GM18909 (cell line): ENCODE data around the gene EFCAB12.

Source experiments
- ATAC-seq: cut with Tn5 transposase; IDR thresholded peaks from one replicate; pipeline ENCODE4 v1.9.1; 2021; ENCODE audit warnings: mild to moderate bottlenecking; ENCODE audit not compliant: unreplicated experiment, poor library complexity

EFCAB12 gene

DNA sequence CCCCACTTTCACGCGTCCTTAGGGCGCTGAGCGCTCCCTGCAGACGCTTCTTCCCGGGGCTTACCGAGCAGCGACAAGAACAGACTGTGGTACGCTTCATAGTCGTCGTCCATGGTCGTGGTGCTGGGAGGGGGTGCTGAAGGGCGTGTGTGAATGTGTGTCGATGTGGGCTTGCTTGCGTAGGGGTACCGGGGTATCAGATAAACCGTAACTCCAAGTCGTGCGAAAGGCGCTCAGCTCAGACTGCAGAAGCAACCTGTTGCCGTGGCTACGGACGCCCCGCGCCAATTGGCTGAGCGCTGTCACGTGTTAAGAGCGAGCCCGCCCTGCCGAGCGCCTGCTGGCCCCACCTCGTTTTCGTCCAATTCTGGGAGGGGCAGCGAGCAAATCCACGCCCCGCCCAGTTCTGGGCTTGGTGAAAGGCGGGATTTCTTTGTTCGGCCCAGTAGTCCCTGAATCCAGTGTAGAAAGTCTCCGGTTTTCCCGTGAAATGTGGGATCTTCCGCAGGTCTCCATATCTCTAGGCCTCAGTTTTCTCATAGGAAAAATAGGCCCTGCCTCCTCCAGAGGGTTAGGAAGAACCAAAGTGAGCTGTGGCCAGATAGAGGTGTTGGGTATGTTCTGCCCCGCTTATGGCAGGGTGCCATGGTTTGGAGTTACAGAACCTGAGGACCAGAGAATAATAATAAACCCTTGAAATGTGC is at the start of gene EFCAB12:
Gene EFCAB12 (minus strand): TSS at position 261 of the 704 bp plus-strand sequence. CDS start 148 bp downstream, at position 113.
- peak; percentile 93 for ATAC-seq

DNA sequence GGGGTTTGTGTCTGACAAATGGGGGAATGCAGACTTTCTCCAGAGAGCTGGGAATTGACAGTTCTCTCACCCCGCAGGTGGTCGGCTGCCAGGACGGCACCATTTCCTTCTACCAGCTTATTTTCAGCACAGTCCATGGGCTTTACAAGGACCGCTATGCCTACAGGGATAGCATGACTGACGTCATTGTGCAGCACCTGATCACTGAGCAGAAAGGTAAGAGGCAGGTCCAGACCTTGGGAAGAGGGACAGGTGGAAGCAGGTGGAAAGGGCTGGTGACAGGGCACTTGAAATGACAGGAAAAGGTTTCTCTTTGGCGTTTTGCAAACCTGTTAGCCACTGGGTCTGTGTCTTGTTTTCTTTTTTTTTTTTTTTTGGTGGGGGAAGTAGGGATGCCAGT is 48.1 kb upstream of the EFCAB12 start:
- no peak for ATAC-seq

DNA sequence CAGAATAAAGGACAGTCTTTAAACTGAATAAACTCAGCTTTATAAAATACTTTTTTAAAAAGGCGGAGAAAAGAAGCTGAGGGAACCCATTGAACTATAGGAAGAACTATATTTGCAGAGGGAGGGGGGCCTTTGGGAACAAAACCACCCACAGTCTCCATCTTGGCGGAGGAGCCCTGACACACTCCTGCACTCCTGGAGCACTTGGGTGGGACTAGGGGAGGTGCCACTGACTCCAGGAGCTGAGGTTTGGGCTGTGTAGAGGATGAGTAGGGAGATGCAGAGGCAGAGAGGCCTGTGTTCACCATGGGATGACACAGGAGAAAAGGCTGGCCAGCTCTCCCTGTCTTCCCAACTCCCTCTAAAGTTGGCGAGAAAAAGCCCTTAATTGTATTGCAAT is 47.4 kb upstream of the EFCAB12 start:
- no peak for ATAC-seq

DNA sequence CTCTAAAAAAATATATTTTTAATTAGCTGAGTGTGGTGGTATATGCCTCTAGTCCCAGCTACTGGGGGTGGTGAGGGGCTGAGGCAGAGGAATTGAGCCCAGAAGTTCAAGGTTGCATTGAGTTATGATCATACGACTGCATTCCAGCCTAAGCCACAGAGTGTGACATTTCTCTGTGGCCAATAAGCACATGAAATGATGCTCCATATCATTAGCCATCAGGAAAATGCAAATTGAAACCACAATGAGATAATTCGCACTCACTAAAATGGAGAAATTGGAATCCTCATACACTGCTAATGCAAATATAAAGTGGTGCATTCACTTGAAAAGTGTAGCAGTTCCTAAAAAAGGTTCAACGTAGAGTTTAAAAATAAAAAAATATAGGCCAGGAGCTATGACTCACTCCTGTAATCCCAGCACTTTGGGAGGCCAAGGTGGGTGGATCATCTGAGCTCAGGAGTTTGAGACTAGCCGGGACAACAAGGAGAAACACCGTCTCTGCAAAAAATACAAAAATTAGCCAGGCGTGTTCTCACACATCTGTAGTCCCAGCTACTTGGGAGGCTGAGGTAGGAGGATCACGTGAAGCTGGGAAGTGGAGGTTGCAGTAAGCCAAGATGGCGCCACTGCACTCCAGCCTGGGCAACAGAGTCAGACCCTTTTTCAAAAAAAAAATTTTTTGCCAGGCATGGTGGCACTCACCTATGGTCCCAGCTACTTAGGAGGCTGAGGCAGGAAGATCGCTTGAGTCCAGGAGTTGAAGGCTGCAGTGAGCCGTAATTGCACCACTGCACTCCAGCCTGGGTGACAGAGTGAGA is 46.8 kb upstream of the EFCAB12 start:
- ATAC-seq = no peak

DNA sequence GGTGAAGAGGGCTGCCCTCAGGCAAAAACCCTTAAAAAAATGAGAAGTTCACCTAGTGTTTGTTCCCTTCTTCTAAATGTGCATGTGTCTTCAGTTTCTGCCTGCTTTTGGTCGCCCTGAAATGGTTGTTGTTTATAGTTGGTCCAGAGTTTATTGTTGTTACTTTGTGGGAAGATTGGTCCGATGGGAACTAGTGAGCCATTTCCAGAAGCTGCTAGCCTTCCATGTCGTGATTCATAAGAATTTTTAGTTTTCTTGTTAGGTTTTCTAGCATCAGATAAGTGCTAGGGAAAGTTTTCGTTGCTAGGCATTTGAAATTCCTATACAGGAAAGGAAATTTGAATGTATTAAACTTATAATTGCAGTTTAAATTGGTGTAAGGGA is 45.3 kb upstream of the EFCAB12 start:
- ATAC-seq = no peak

DNA sequence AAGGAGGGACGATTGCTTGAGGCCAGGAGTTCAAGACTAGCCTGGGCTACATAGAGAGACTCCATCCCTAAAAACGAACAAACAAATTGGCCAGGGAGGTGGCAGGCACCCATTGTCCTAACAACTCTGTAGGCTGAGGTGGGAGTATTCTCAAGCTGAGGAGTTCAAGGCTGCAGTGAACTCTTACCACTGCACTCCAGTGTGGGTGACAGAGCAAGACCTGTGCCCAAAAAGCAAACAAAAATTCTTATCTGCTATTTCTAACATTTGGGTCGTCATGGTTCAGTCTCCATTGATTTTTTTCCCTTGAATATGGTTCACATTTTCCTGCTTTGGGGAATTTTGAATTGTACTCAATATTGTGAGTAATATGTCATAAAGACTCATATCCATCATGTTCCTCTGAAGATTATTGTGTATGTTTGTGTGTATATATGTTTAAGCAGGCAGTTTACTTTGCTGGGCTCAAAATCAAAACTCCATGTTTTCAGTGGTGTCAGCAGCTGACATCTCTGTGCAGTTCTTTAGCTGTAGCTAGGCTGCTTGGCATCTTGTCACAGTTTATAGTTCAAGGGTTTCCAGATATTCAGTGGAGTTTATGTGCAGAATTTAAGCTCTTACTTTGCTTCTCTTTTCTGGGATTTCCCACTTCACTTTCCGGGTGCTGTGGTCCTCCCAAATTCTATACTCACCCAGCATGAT is 44.8 kb upstream of the EFCAB12 start:
- no peak for ATAC-seq

DNA sequence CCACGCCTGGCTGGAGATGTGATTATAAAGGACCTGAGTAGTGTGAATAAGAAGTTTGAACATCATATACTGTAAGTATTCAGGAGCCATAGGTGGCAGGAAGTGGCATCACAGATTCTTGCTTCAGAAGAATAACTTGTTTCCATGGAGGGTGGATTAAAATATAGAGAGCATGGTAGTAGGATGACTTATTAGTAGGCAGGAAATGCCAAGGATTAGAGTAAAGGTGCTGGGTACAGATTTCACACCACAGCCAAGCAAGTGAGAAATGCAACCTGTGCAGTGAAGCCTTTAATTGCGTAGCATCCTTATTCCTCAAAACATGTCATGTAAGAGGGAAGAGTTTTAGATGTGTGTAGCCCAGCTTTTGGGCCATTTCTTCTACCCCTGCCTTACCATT is 42.4 kb upstream of the EFCAB12 start:
- no peak for ATAC-seq

DNA sequence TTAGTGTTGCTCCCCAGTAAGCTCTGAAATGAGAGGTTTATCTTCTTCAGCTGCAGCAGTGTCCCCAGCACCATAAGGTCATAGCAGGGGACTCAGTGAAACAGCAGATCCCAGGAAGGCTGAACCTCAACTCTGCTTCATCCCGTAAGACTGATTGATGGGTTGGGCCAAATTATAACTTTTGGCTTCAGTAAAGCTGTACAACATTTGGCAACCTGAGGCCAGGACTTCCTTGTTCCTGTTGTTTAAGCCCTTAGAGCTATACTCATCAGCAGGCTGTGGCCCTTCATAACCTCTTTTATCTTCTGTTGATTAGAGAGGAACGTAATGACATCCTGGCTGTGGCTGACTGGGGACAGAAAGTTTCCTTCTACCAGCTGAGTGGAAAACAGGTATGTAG is 40.6 kb upstream of the EFCAB12 start:
- ATAC-seq = no peak

DNA sequence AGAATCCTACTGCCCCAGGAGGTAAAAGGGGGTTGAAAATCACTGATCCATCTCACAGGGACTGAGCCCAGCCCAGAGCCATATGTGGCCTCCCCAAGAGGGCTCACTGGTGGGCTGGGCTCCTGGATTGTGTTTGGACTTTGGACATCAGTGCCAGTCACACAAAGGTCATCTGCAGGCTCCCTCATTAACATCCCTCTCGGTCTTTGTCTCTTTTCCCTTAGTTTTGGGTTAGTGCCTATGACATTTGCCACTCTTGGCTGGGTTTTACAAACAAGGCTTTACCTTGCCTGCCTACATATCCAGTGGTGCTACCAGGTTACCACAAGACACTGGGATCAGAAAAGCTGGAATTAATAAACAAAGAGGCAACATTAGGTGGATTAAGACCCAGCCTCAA is 39.5 kb upstream of the EFCAB12 start:
- no peak for ATAC-seq

DNA sequence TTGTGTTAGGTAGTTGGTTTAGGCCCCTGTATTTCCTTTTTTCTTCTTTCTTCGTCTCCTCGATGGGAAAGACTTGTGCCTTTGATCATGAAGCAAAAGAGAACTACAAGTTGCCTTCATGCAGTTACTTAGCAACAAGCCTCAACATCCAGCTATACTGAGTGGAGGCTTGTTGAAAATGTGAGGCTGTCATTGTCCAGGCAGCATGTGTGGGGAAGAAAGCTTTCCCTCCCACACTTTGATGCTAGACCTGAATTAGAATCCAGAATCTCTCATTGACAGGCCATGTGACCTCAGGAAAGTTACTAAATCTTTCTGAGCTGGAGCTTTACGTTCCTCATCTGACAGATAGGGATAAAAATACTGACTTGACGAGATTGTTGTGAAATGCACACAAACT is 35.3 kb upstream of the EFCAB12 start:
- no peak for ATAC-seq

DNA sequence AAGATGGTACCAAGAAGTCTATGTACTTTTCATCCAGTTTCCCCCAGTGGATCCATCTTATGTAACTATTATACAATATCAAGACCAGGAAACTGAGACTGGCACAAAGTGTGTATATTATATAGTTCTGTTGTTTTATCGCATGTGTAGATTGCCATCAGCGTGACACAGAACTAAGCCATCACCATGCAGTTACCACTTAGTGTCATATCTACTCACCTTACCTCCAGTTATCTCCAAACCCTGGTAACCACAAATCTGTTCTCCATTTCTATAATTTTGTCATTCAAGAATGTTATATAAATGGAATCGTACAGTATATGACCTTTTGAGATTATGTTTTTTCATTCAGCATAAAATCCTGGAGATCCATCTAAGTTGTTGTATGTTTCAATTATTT is 34.7 kb upstream of the EFCAB12 start:
- no peak for ATAC-seq

DNA sequence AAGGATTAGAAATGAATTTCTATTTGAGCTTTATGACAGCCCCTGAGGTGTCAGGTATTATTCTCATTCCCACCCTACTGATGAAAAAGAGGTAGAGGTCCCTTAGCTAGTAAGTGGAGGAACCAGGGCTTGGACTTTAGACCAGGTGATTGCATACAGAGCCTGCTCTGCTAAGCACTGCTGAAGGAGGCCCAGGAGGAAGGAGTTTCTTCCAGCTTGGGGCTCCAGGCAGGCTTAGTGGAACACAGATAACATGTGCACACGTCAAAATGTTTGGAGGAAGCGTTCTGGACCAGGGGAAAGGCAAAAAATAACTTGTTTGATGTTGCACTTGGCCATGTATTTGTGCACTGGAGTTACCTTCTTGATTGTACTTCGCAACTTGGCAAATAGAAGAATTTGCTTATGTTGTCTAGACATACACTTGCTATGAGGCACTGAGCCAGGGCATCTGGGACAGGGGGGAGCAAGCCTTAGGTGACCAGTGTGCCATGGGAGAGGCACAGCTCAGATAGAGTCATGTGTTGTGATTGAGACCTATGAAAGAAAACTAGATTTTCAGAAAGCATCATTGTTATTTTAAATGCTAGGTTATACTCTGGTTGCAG is 34.0 kb upstream of the EFCAB12 start:
- no peak for ATAC-seq

DNA sequence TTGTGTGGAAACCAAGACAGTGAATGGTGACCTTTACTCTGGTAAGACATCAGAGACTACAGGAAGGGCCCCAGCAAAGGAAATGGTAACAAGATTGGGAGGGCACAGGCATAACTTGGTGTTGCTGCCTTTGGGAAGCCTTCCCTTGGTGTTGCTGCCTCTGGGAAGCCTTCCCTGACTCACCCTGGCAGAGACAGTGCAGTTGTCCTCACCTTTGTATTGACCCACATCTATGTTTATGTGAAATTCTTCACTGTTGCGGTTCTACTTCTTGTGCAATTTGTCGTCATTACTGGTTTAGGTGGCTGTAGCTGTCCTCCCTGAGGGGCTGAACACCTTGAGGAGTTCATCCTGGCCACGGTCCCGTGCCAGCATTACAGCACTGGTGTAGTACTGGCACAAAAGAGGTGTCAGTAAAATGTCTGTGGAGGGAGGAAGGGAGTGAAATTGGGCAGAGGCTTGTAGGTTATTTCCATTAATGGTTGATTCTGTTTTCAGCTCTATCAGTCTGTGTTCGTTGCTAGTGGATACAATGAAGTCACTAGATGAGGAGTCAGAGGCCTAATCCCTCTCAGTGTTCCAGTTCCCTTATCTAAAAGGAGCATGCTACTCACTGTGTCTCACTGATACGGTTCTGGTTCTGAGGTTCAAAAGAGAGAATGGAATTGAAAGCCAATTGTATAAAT is 33.2 kb upstream of the EFCAB12 start:
- no peak for ATAC-seq

DNA sequence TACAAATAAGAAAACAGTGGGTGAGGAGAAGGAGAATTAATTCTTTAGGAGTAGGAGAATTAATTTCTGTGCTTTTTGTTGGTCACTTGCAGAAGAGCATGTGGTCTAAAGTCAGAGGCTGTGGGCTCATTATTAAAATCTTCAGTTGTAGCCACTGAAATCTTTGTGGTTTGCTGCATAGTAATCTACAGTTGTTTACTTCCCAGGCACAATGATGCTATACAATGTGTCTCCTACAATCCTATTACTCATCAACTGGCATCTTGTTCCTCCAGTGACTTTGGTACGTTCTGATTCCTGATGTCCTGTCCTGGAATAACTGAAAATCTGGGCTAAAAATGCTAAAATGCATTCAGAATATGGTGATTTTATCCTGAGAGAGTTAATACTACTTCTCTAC is 32.6 kb upstream of the EFCAB12 start:
- ATAC-seq = no peak

DNA sequence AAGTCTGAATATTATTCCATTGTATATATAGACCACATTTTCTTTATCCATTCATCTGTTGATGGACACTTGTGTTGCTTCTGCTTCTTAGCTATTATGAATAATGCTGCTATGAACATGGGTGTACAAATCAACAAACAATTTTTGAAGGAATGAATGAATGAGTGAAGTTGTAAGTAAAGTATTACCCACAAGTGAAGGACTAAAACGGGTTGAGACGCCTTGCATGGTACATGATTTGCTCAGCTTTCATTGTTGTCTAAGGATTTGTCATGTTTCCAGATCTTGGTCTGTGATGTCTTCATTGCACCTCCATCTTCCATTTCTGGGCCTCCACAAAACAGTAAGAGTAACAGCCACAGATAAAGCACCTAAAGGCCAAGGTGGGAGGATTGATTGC is 32.1 kb upstream of the EFCAB12 start:
- no peak for ATAC-seq

DNA sequence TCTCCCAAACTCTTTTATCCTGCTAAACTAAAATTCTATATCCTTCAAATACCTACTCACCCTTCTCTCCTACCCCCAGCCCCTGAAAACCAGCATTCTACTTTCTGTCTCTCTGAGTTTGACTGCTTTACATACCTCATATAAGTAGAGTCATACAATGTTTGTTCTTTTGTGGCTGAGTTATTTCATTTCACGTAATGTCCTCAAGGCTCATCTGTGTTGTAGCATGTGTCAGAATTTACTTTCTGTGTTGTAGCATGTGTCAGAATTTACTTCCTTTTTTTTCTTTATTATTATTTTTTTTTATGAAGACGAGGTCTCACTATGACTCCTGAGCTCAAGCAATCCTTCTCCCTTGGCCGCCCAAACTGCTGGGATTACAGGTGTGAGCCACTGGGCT is 31.7 kb upstream of the EFCAB12 start:
- no peak for ATAC-seq

DNA sequence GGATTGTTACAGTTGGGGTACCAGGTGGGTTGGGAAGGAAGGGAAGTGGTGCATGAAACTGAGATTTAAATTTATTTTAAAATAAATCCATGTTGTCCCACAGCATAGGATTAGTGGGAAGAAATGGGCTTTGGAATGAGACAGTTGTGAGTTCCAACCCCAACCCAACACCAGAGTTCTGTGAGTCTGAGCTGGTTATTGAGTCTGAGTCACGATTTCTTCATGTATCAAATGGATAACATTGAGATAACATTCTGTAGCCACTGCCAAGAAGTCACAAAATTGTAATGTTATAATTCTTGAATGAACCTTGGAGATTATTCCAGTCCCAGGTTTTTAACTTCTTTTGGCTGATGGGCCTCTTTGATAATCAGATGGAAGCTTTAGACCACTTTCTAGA is 25.3 kb upstream of the EFCAB12 start:
- ATAC-seq = no peak

DNA sequence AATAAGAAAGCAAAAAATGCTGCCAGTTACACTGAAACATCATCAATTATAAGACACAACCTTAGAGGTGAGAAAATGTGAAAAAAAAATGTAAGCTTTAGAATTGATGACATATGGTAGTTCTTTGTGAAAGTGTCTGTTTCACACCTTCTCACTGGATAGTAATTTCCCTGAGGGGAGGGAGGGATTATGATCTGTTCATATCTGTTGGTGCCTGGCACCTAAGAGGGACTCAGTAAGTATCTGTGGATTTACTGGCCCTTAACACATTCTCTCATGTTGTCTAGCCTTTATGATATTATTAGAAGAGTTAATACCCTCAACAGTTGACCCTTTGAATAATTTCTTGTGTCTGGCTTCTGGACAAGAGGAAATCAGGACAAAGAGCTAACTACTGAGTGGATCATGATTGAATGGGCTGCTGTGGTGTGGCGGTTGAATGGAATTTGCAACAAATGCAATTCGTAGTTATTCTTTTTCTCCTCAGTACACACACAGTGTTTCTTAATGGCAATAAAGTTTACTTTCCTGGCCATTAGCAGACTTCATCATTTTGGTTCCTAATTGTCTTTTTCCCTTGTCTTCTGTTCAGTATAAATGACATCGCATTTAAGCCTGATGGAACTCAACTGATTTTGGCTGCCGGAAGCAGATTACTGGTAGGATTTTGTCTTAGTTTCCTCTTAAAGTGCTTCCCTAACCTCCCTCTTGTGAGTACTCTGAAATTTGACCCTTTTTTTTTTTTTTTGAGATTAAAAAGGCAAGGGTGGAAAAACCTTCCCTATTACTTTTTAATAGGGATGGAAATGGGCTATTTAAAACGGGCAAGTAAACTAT is 21.1 kb upstream of the EFCAB12 start:
- ATAC-seq = no peak

DNA sequence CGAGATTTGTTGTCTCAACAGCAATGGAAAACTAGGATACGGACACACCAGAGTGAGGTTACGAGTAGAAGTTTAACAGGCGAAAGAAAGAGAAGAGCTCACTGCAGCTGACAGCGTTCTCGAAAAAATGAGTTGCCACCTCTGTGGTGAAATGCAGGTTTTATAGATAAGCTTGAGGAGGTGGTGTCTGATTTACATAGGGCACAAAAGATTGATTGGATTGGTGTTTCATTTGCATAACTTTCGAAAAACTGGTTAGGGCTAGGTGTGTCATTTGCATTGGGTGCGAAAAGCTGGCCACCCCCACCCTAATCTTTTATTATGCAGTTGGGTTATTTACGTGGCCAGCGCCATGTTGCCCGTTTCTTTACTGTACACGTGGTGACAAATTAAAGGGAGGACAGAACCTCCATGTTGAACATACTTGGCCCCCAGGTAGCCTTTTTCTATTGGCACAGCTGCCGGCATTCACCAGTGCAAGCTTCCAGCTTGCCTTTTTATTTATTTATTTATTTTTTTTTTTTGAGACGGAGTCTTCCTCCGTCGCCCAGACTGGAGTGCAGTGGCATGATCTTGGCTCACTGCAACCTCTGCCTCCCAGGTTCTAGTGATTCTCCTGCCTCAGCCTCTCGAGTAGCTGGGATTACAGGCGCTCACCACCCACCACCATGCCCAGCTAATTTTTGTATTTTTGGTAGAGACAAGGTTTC is 19.9 kb upstream of the EFCAB12 start:
- no peak for ATAC-seq
